Measurements from ENCODE around the gene DNMT3L. TPM values are rescaled to one million over a fixed set of nuclear protein-coding genes. Genes with fewer than 3 reads are reported as not detected.

Gene DNMT3L
- polyA plus RNA-seq, 1 donor (not counting 4 experiments of a cell fraction or from before 2014, with no cell fraction given): not detected

- Histone ChIP-seq H2AFZ (ENCODE audit: control insufficient read depth, low read length) (peak overlapping the region; percentile 71), H4K20me1 (ENCODE audit: control insufficient read depth, extremely low read depth, insufficient read depth, low read length) (peaks cover 6% of the 10 kb centered on the region), H3K4me1 (ENCODE audit: control insufficient read depth, extremely low read depth, insufficient read depth, low read length) (peaks cover 15% of the 10 kb centered on the region), H3K27me3 (ENCODE audit: control insufficient read depth, extremely low read depth, insufficient read depth, low read length) (peaks cover 9% of the 10 kb centered on the region), H3K36me3 (ENCODE audit: control insufficient read depth in 2 of 2, extremely low read depth in 1 of 2, insufficient read depth in 2 of 2, low read length in 2 of 2) (no peaks in the 10 kb centered on the region), H3K27ac (ENCODE audit: control insufficient read depth, insufficient read depth, low read length) (peak overlapping the region; percentile 63), H3K9me3 (ENCODE audit: control insufficient read depth, low read depth, low read length) (no peaks in the 10 kb centered on the region), H3K4me2 (ENCODE audit: control insufficient read depth, extremely low read depth, insufficient read depth, low read depth, low read length) (peak overlapping the region; percentile 90), H3K9me1 (ENCODE audit: control insufficient read depth, extremely low read depth, insufficient read depth, low read length) (no peaks in the 10 kb centered on the region), H3K9ac (ENCODE audit: control insufficient read depth, extremely low read depth, insufficient read depth, low read length) (peak overlapping the region; percentile 78), H3K4me3 (ENCODE audit: control insufficient read depth in 2 of 3, extremely low read depth in 1 of 3, insufficient read depth in 2 of 3, low read depth in 1 of 3, low read length in 3 of 3) (peak overlapping the region; percentile 68 to 76 (median 68)), H3K79me2 (ENCODE audit: control insufficient read depth, insufficient read depth, low read length) (peaks cover 21% of the 10 kb centered on the region)
- FAIRE-seq (no peak), DNase-seq (ENCODE audit: low read depth, low spot score) (no peak)
- TF ChIP-seq CTCF (optimal IDR thresholded peaks at IDR 0.05 in 1 of 3, IDR thresholded peaks at IDR 0.05 in 1 of 3, conservative IDR thresholded peaks at IDR 0.05 in 1 of 3; ENCODE audit: extremely low read depth in 1 of 3, insufficient read depth in 2 of 3, low read length in 3 of 3) (no peak), EZH2 (IDR thresholded peaks at IDR 0.05; ENCODE audit: low read length) (no peak)
- dilution Hi-C loops (cut with MboI; ENCODE audit: extremely low pct_ligation_motif_present, low sequenced_read_pairs): no loop called here
Measured at GRCh38 chr21:44299085-44299457, 37.4 kb upstream of the DNMT3L start.

- Histone ChIP-seq H3K27ac (ENCODE audit: control insufficient read depth, insufficient read depth, low read length) (no peak overlapping the region), H3K9me1 (ENCODE audit: control insufficient read depth, extremely low read depth, insufficient read depth, low read length) (no peaks in the 10 kb centered on the region), H3K9ac (ENCODE audit: control insufficient read depth, extremely low read depth, insufficient read depth, low read length) (no peak overlapping the region), H2AFZ (ENCODE audit: control insufficient read depth, low read length) (no peak overlapping the region), H3K4me1 (ENCODE audit: control insufficient read depth, extremely low read depth, insufficient read depth, low read length) (peaks cover 15% of the 10 kb centered on the region), H3K4me3 (ENCODE audit: control insufficient read depth in 2 of 3, extremely low read depth in 1 of 3, insufficient read depth in 2 of 3, low read depth in 1 of 3, low read length in 3 of 3) (no peak overlapping the region), H3K4me2 (ENCODE audit: control insufficient read depth, extremely low read depth, insufficient read depth, low read depth, low read length) (no peak overlapping the region), H3K27me3 (ENCODE audit: control insufficient read depth, extremely low read depth, insufficient read depth, low read length) (peaks cover 9% of the 10 kb centered on the region), H4K20me1 (ENCODE audit: control insufficient read depth, extremely low read depth, insufficient read depth, low read length) (peaks cover 6% of the 10 kb centered on the region), H3K9me3 (ENCODE audit: control insufficient read depth, low read depth, low read length) (no peaks in the 10 kb centered on the region), H3K79me2 (ENCODE audit: control insufficient read depth, insufficient read depth, low read length) (peaks cover 21% of the 10 kb centered on the region), H3K36me3 (ENCODE audit: control insufficient read depth in 2 of 2, extremely low read depth in 1 of 2, insufficient read depth in 2 of 2, low read length in 2 of 2) (no peaks in the 10 kb centered on the region)
- dilution Hi-C loops (cut with MboI; ENCODE audit: extremely low pct_ligation_motif_present, low sequenced_read_pairs): no loop called here
- DNase-seq (ENCODE audit: low read depth, low spot score) (no peak), FAIRE-seq (no peak)
- TF ChIP-seq EZH2 (IDR thresholded peaks at IDR 0.05; ENCODE audit: low read length) (no peak), CTCF (optimal IDR thresholded peaks at IDR 0.05 in 1 of 3, IDR thresholded peaks at IDR 0.05 in 1 of 3, conservative IDR thresholded peaks at IDR 0.05 in 1 of 3; ENCODE audit: extremely low read depth in 1 of 3, insufficient read depth in 2 of 3, low read length in 3 of 3) (peak in 2 of 3 experiments; percentile 9 to 15)
Measured at GRCh38 chr21:44298301-44298700, 36.6 kb upstream of the DNMT3L start.
